ENCODE measurements around the gene ARMC5. TPM values are rescaled to one million over a fixed set of nuclear protein-coding genes. Genes with fewer than 3 reads are reported as not detected.

The ARMC5 gene
- total RNA-seq, 1 donor from 2014 or later = 5.4 TPM

DNA sequence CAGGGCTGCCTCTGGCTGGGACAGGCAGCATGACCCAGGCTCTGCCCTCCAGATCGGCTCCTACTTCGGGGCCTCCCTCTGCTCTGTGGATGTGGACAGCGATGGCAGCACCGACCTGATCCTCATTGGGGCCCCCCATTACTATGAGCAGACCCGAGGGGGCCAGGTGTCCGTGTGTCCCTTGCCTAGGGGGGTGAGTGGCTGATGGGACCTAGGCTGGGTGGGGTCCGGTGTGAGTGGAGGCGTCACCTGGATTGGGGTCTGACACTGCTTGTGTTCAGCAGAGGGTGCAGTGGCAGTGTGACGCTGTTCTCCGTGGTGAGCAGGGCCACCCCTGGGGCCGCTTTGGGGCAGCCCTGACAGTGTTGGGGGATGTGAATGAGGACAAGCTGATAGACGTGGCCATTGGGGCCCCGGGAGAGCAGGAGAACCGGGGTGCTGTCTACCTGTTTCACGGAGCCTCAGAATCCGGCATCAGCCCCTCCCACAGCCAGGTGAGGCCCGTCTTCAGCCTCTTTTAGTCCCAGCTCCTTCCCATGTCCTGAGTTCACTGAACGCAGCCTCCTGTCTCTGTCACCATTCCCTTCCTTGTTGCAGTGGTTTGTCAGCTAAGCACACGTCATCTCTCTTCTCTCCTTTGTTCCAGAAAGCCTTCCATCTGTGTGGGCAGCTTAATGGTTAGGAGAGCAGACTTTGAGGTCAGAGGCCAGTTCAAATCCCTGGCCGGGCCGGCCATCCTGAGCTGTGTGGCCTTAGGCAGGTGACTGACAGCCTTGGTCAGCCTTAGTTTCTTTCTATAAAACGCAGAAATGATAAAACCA is 48.1 kb upstream of the ARMC5 start:
- no peak overlapping the region for H2AFZ ChIP-seq (replicated peaks)
- H3K9me3 ChIP-seq (ENCODE audit: low read depth) = no peaks in the 10 kb centered on the region
- no peaks in the 10 kb centered on the region for H3K9me3 Mint-ChIP-seq
- H3K4me1 ChIP-seq = no peaks in the 10 kb centered on the region
- no peak overlapping the region for H3K4me3 ChIP-seq
- no peaks in the 10 kb centered on the region for H3K27me3 ChIP-seq
- no peaks in the 10 kb centered on the region for H3K4me1 Mint-ChIP-seq
- DNase-seq (ENCODE audit: low spot score) = no peak
- no peaks in the 10 kb centered on the region for H3K36me3 ChIP-seq
- no peaks in the 10 kb centered on the region for H3F3A ChIP-seq (ENCODE audit: low read depth)
- no peaks in the 10 kb centered on the region for H3K79me2 ChIP-seq (ENCODE audit: low read depth)
- no peak overlapping the region for H3K27ac ChIP-seq
- H3K4me3 Mint-ChIP-seq = no peak overlapping the region
- H3K27me3 Mint-ChIP-seq (ENCODE audit: insufficient read depth, low read depth) = peaks cover 2% of the 10 kb centered on the region
- no peak overlapping the region for H3K4me2 ChIP-seq
- TF ChIP-seq EZH2phosphoT487 (IDR thresholded peaks at IDR 0.05) (no peak), EZH2 (IDR thresholded peaks at IDR 0.05) (no peak), CTCF (IDR thresholded peaks at IDR 0.05) (no peak)
- H3K36me3 Mint-ChIP-seq = no peaks in the 10 kb centered on the region
- peak overlapping the region; percentile 67 for H3K27ac Mint-ChIP-seq
- H4K20me1 ChIP-seq (ENCODE audit: low read depth) = no peaks in the 10 kb centered on the region
- no peak overlapping the region for H3K9ac ChIP-seq

- peaks cover under 1% of the 10 kb centered on the region for H3K9me3 Mint-ChIP-seq
- H3K4me1 Mint-ChIP-seq = no peaks in the 10 kb centered on the region
- Histone ChIP-seq H3K9me3 (ENCODE audit: low read depth) (no peaks in the 10 kb centered on the region), H3K4me3 (no peak overlapping the region), H3K36me3 (no peaks in the 10 kb centered on the region), H3K4me1 (no peaks in the 10 kb centered on the region), H3F3A (ENCODE audit: low read depth) (no peaks in the 10 kb centered on the region), H3K79me2 (ENCODE audit: low read depth) (no peaks in the 10 kb centered on the region), H2AFZ (replicated peaks) (no peak overlapping the region), H3K4me2 (no peak overlapping the region), H3K9ac (no peak overlapping the region), H3K27ac (no peak overlapping the region), H3K27me3 (no peaks in the 10 kb centered on the region), H4K20me1 (ENCODE audit: low read depth) (no peaks in the 10 kb centered on the region)
- no peaks in the 10 kb centered on the region for H3K36me3 Mint-ChIP-seq
- H3K4me3 Mint-ChIP-seq = no peak overlapping the region
- DNase-seq (ENCODE audit: low spot score) = no peak
- no peak for TF ChIP-seq CTCF (IDR thresholded peaks at IDR 0.05)
- no peak for TF ChIP-seq EZH2phosphoT487 (IDR thresholded peaks at IDR 0.05)
- TF ChIP-seq EZH2 (IDR thresholded peaks at IDR 0.05) = no peak
- peaks cover 2% of the 10 kb centered on the region for H3K27me3 Mint-ChIP-seq (ENCODE audit: insufficient read depth, low read depth)
- no peak overlapping the region for H3K27ac Mint-ChIP-seq
These were observed 46.6 kb upstream of the ARMC5 start for GRCh38 chr16:31412750-31413149.

GRCh38 chr16:31413381-31413780 is 45.9 kb upstream of the ARMC5 start:
- H3K4me3 ChIP-seq = no peak overlapping the region
- no peak overlapping the region for H3K27ac Mint-ChIP-seq
- TF ChIP-seq CTCF (IDR thresholded peaks at IDR 0.05) (no peak), EZH2 (IDR thresholded peaks at IDR 0.05) (no peak), EZH2phosphoT487 (IDR thresholded peaks at IDR 0.05) (no peak)
- H3K9ac ChIP-seq = no peak overlapping the region
- peaks cover 2% of the 10 kb centered on the region for H3K27me3 Mint-ChIP-seq (ENCODE audit: insufficient read depth, low read depth)
- no peaks in the 10 kb centered on the region for H3K36me3 ChIP-seq
- peaks cover 7% of the 10 kb centered on the region for H3K9me3 Mint-ChIP-seq
- no peak overlapping the region for H3K27ac ChIP-seq
- no peaks in the 10 kb centered on the region for H3K9me3 ChIP-seq (ENCODE audit: low read depth)
- no peak overlapping the region for H3K4me2 ChIP-seq
- no peak overlapping the region for H3K4me3 Mint-ChIP-seq
- no peaks in the 10 kb centered on the region for H3K27me3 ChIP-seq
- no peak for DNase-seq (ENCODE audit: low spot score)
- H2AFZ ChIP-seq (replicated peaks) = no peak overlapping the region
- no peaks in the 10 kb centered on the region for H3K4me1 Mint-ChIP-seq
- H3K36me3 Mint-ChIP-seq = no peaks in the 10 kb centered on the region
- H4K20me1 ChIP-seq (ENCODE audit: low read depth) = no peaks in the 10 kb centered on the region
- H3K4me1 ChIP-seq = no peaks in the 10 kb centered on the region
- H3F3A ChIP-seq (ENCODE audit: low read depth) = no peaks in the 10 kb centered on the region
- no peaks in the 10 kb centered on the region for H3K79me2 ChIP-seq (ENCODE audit: low read depth)
